SK-N-SH treated with all-trans-retinoic acid at 6 μM for 48 hours (cell line): ENCODE measurements around the gene CRACR2A.

Experiments used
- ATAC-seq: fragments of 200-7000 bp; cut with Tn5 transposase; 3 replicates; pipeline ENCODE4 v1.9.1; 2020; ENCODE audit warnings: mild to moderate bottlenecking, moderate library complexity
- ARNTL ChIP-seq: fragments of 450-650 bp; formaldehyde crosslinking; IDR thresholded peaks from 2 replicates; pipeline ENCODE4 v1.5.0; 2020; ENCODE audit warnings: low read depth, mild to moderate bottlenecking, moderate library complexity, borderline replicate concordance
- BACH2 ChIP-seq: fragments of 250-450 bp; sonication (Bioruptor Pico); IDR thresholded peaks from 2 replicates; pipeline ENCODE4 v1.9.0; 2021; ENCODE audit warnings: mild to moderate bottlenecking, borderline replicate concordance
- CSDC2 ChIP-seq: fragments of 250-450 bp; sonication (Bioruptor Pico); IDR thresholded peaks from 2 replicates; pipeline ENCODE4 v1.5.0; 2020; ENCODE audit warnings: mild to moderate bottlenecking, moderate library complexity
- GLIS3 ChIP-seq: fragments of 250-450 bp; sonication (Bioruptor Pico); IDR thresholded peaks from 2 replicates; pipeline ENCODE4 v1.5.0; 2020; ENCODE audit warnings: mild to moderate bottlenecking, moderate library complexity
- ISL1 ChIP-seq: fragments of 250-450 bp; sonication (Bioruptor Pico); IDR thresholded peaks from 2 replicates; pipeline ENCODE4 v2.1.2; 2022; ENCODE audit warnings: mild to moderate bottlenecking, moderate library complexity
- PPARA ChIP-seq: fragments of 250-450 bp; sonication (Bioruptor Pico); IDR thresholded peaks from 2 replicates; pipeline ENCODE4 v1.5.0; 2020; ENCODE audit warnings: mild to moderate bottlenecking, borderline replicate concordance
- RARB ChIP-seq: fragments of 250-450 bp; sonication (Bioruptor Pico); IDR thresholded peaks from 2 replicates; pipeline ENCODE4 v1.8.0; 2021; ENCODE audit warnings: mild to moderate bottlenecking, moderate library complexity
- TCF4 ChIP-seq: fragments of 250-450 bp; sonication (Bioruptor Pico); IDR thresholded peaks from 2 replicates; pipeline ENCODE4 v1.8.0; 2021; ENCODE audit warnings: mild to moderate bottlenecking, moderate library complexity, borderline replicate concordance
- TOX ChIP-seq: fragments of 250-450 bp; sonication (Bioruptor Pico); IDR thresholded peaks from 2 replicates; pipeline ENCODE4 v1.8.0; 2021; ENCODE audit warnings: mild to moderate bottlenecking, moderate library complexity, borderline replicate concordance
- ZC3H10 ChIP-seq: fragments of 250-450 bp; sonication (Bioruptor Pico); IDR thresholded peaks from 2 replicates; pipeline ENCODE4 v1.5.1; 2021; ENCODE audit warnings: mild to moderate bottlenecking, moderate library complexity
- ZFP3 ChIP-seq: fragments of 250-450 bp; sonication (Bioruptor Pico); IDR thresholded peaks from 2 replicates; pipeline ENCODE4 v1.5.0; 2020; ENCODE audit warnings: mild to moderate bottlenecking, moderate library complexity
- ZNF565 ChIP-seq: fragments of 450-650 bp; formaldehyde crosslinking; conservative IDR thresholded peaks from 2 replicates; pipeline ENCODE4 v1.5.0; 2020; ENCODE audit warnings: low read depth, mild to moderate bottlenecking, moderate library complexity
- ZNF70 ChIP-seq: fragments of 450-650 bp; formaldehyde crosslinking; IDR thresholded peaks from 2 replicates; pipeline ENCODE4 v1.5.0; 2020; ENCODE audit warnings: mild to moderate bottlenecking, moderate library complexity
- ZNF8 ChIP-seq: fragments of 450-650 bp; formaldehyde crosslinking; IDR thresholded peaks from 2 replicates; pipeline ENCODE4 v1.5.0; 2020; ENCODE audit warnings: mild to moderate bottlenecking, moderate library complexity
- TF ChIP-seq, protein P1 (sequence below): fragments of 250-450 bp; sonication (Bioruptor Pico); IDR thresholded peaks from 2 replicates; pipeline ENCODE4 v1.5.0; 2020; ENCODE audit warnings: mild to moderate bottlenecking, moderate library complexity
- TF ChIP-seq, protein P2 (sequence below): fragments of 250-450 bp; sonication (Bioruptor Pico); IDR thresholded peaks from 2 replicates; pipeline ENCODE4 v1.8.0; 2021; ENCODE audit warnings: low read depth, mild to moderate bottlenecking, moderate library complexity, borderline replicate concordance
- TF ChIP-seq, protein P3 (sequence below): fragments of 250-450 bp; sonication (Bioruptor Pico); IDR thresholded peaks from 2 replicates; pipeline ENCODE4 v1.8.0; 2020; ENCODE audit warnings: mild to moderate bottlenecking, moderate library complexity, borderline replicate concordance
- TF ChIP-seq, protein P4 (sequence below): fragments of 250-450 bp; sonication (Bioruptor Pico); IDR thresholded peaks from 2 replicates; pipeline ENCODE4 v1.5.1; 2021; ENCODE audit warnings: mild to moderate bottlenecking, moderate library complexity
- TF ChIP-seq, protein P5 (sequence below): fragments of 250-450 bp; sonication (Bioruptor Pico); IDR thresholded peaks from 2 replicates; pipeline ENCODE4 v1.5.1; 2020; ENCODE audit warnings: low read depth, mild to moderate bottlenecking, moderate library complexity

CRACR2A gene

DNA sequence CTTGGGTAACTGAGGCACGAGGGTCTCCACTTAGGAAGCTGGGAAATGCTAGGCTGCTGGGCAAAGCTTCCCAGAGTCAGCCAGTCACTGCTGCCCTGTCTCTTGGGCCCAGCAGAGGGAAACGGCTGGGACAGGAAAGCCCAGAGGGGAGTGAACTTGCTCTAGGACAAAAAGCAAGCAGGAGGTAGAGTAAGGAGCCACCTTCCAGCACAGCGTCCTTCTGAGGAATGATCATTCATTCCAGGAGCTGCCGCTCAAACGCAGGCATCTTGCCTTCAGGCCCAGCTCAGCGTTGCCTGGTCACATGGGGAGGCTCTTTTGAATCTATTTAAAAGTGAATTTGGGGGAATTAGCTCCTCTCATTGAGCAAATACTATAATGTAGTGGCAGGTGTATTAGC lies 118.6 kb downstream of the CRACR2A start:
- TF ChIP-seq, protein P1, sequence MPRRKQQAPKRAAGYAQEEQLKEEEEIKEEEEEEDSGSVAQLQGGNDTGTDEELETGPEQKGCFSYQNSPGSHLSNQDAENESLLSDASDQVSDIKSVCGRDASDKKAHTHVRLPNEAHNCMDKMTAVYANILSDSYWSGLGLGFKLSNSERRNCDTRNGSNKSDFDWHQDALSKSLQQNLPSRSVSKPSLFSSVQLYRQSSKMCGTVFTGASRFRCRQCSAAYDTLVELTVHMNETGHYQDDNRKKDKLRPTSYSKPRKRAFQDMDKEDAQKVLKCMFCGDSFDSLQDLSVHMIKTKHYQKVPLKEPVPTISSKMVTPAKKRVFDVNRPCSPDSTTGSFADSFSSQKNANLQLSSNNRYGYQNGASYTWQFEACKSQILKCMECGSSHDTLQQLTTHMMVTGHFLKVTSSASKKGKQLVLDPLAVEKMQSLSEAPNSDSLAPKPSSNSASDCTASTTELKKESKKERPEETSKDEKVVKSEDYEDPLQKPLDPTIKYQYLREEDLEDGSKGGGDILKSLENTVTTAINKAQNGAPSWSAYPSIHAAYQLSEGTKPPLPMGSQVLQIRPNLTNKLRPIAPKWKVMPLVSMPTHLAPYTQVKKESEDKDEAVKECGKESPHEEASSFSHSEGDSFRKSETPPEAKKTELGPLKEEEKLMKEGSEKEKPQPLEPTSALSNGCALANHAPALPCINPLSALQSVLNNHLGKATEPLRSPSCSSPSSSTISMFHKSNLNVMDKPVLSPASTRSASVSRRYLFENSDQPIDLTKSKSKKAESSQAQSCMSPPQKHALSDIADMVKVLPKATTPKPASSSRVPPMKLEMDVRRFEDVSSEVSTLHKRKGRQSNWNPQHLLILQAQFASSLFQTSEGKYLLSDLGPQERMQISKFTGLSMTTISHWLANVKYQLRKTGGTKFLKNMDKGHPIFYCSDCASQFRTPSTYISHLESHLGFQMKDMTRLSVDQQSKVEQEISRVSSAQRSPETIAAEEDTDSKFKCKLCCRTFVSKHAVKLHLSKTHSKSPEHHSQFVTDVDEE = no peak
- TF ChIP-seq ZFP3 (no peak), BACH2 (CRISPR knock-in tag) (no peak), ZNF8 (CRISPR knock-in tag) (no peak), CSDC2 (CRISPR knock-in tag) (no peak), PPARA (CRISPR knock-in tag) (no peak), ZNF565 (CRISPR knock-in tag) (no peak), TOX (no peak)
- TF ChIP-seq, all 23 proteins: peak for 0

DNA sequence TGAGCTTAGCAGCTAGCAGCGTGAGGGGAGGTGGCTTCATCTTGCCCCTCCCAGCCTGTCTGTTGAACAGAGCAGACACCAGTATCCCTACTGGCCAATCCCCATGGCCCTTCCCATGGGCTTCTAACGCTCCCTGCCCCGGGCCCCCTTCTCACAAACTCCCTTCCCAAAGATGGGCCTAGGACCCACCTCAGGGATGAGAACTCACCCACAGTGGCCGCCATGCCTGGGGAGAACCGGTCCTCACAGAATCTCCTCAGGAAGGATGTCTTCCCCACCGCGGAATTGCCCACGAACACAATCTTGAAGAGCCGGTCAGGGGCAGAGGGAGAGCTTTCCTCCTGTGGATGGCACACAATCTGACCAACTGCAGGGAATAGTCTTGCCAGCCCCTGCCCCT lies 119.5 kb downstream of the CRACR2A start:
- no peak for ATAC-seq
- TF ChIP-seq, protein P2, sequence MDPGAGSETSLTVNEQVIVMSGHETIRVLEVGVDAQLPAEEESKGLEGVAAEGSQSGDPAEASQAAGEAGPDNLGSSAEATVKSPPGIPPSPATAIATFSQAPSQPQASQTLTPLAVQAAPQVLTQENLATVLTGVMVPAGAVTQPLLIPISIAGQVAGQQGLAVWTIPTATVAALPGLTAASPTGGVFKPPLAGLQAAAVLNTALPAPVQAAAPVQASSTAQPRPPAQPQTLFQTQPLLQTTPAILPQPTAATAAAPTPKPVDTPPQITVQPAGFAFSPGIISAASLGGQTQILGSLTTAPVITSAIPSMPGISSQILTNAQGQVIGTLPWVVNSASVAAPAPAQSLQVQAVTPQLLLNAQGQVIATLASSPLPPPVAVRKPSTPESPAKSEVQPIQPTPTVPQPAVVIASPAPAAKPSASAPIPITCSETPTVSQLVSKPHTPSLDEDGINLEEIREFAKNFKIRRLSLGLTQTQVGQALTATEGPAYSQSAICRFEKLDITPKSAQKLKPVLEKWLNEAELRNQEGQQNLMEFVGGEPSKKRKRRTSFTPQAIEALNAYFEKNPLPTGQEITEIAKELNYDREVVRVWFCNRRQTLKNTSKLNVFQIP (CRISPR knock-in tag) = no peak
- no peak for TF ChIP-seq ARNTL
- TF ChIP-seq TCF4 (CRISPR knock-in tag) = no peak
- TF ChIP-seq ZC3H10 (CRISPR knock-in tag) = no peak
- TF ChIP-seq, protein P3, sequence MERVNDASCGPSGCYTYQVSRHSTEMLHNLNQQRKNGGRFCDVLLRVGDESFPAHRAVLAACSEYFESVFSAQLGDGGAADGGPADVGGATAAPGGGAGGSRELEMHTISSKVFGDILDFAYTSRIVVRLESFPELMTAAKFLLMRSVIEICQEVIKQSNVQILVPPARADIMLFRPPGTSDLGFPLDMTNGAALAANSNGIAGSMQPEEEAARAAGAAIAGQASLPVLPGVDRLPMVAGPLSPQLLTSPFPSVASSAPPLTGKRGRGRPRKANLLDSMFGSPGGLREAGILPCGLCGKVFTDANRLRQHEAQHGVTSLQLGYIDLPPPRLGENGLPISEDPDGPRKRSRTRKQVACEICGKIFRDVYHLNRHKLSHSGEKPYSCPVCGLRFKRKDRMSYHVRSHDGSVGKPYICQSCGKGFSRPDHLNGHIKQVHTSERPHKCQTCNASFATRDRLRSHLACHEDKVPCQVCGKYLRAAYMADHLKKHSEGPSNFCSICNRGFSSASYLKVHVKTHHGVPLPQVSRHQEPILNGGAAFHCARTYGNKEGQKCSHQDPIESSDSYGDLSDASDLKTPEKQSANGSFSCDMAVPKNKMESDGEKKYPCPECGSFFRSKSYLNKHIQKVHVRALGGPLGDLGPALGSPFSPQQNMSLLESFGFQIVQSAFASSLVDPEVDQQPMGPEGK (CRISPR knock-in tag) = no peak
- no peak for TF ChIP-seq ISL1 (CRISPR knock-in tag)
- no peak for TF ChIP-seq GLIS3 (CRISPR knock-in tag)
- no peak for TF ChIP-seq TOX
- no peak for TF ChIP-seq ZNF70 (CRISPR knock-in tag)
- TF ChIP-seq ZNF565 (CRISPR knock-in tag) = no peak
- TF ChIP-seq, protein P4, sequence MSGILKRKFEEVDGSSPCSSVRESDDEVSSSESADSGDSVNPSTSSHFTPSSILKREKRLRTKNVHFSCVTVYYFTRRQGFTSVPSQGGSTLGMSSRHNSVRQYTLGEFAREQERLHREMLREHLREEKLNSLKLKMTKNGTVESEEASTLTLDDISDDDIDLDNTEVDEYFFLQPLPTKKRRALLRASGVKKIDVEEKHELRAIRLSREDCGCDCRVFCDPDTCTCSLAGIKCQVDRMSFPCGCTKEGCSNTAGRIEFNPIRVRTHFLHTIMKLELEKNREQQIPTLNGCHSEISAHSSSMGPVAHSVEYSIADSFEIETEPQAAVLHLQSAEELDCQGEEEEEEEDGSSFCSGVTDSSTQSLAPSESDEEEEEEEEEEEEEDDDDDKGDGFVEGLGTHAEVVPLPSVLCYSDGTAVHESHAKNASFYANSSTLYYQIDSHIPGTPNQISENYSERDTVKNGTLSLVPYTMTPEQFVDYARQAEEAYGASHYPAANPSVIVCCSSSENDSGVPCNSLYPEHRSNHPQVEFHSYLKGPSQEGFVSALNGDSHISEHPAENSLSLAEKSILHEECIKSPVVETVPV (CRISPR knock-in tag) = no peak
- TF ChIP-seq, protein P1 = no peak

More for the DNA sequence above, 118.6 kb downstream of the CRACR2A start:
- ATAC-seq = no peak

DNA sequence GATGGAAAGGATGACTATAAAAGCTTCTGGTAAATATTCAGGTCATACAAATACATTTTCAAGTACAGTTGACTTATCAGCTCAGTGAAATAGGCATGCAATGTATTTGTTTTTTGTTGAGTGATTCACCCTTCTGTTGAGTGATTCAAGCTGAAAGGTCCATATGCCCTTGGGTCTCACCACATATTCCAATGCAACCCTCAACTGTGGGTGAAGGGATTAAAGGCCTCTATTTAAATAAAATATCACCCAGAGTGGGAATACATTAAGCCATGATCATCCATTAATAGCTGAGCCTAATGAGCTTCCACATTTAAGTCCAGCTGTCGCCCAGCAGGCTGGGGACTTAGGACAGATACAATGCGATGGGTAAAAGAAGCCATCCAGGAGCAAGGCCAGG lies 120.2 kb downstream of the CRACR2A start:
- ATAC-seq = no peak
- TF ChIP-seq, protein P2 (CRISPR knock-in tag) = no peak
- TF ChIP-seq ZNF565 (CRISPR knock-in tag) (no peak), ZNF8 (CRISPR knock-in tag) (no peak), TOX (no peak), ZFP3 (no peak), ZC3H10 (CRISPR knock-in tag) (no peak), ZNF70 (CRISPR knock-in tag) (no peak), GLIS3 (CRISPR knock-in tag) (no peak), ARNTL (no peak), RARB (CRISPR knock-in tag) (no peak), PPARA (CRISPR knock-in tag) (no peak)
- TF ChIP-seq, protein P5, sequence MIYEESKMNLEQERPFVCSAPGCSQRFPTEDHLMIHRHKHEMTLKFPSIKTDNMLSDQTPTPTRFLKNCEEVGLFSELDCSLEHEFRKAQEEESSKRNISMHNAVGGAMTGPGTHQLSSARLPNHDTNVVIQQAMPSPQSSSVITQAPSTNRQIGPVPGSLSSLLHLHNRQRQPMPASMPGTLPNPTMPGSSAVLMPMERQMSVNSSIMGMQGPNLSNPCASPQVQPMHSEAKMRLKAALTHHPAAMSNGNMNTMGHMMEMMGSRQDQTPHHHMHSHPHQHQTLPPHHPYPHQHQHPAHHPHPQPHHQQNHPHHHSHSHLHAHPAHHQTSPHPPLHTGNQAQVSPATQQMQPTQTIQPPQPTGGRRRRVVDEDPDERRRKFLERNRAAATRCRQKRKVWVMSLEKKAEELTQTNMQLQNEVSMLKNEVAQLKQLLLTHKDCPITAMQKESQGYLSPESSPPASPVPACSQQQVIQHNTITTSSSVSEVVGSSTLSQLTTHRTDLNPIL (CRISPR knock-in tag) = no peak
- TF ChIP-seq, protein P1 = no peak
